B cell (primary cell): Measurements from ENCODE around the gene CYP4F22. TPM values are rescaled to one million over a fixed set of nuclear protein-coding genes. Genes with fewer than 3 reads are reported as not detected.

ENCODE experiments used
- ATAC-seq: fragments of 200-7000 bp; cut with Tn5 transposase; one replicate; pipeline ENCODE4 v1.10.0; 2021; ENCODE audit warnings: low read depth, mild to moderate bottlenecking, moderate number of reproducible peaks, moderate library complexity
- CTCF ChIA-PET: fragments of 350-600 bp; sonication (Branson Sonifier 250); formaldehyde crosslinking; loops from one replicate; lab custom pipeline; 2021; ENCODE audit warnings: antibody characterized with exemption, inconsistent platforms; lab: Charles Lee
- POLR2A ChIA-PET: fragments of 350-600 bp; sonication (Branson Sonifier 250); formaldehyde crosslinking; loops from one replicate; lab custom pipeline; 2021; ENCODE audit warnings: antibody characterized with exemption; lab: Charles Lee
- DNase-seq: peaks from one replicate; pipeline ENCODE4 v3.0.0; 2013
- H2AFZ ChIP-seq: 2 replicates; pipeline ENCODE4 v1.6.1; 2012; ENCODE audit warnings: mild to moderate bottlenecking, low read depth, low read length; ENCODE audit not compliant: insufficient read depth, poor library complexity, severe bottlenecking
- H3K27ac ChIP-seq, 2 donors: 1 replicate in 1 of 2; 2 replicates in 1 of 2; pipeline ENCODE4 v1.5.1; 2012 to 2013; ENCODE audit warnings: low read length in 2 of 2, mild to moderate bottlenecking in 2 of 2, moderate library complexity in 1 of 2
- H3K27me3 ChIP-seq, 4 experiments: fragments of 200-600 bp in 1 of 4; sonication (generic) in 1 of 4; replicated peaks in 1 of 4; 1 replicate in 2 of 4; 2 replicates in 2 of 4; pipeline versions ENCODE4 v1.6.1 to v1.7.0; 2013 to 2016; ENCODE audit warnings: low read length in 3 of 4, mild to moderate bottlenecking in 2 of 4, mixed read lengths in 1 of 4, moderate library complexity in 1 of 4; ENCODE audit not compliant: insufficient read depth in 4 of 4, control insufficient read depth in 3 of 4; ENCODE audit errors: control extremely low read depth in 1 of 4
- H3K36me3 ChIP-seq, 2 experiments: replicated peaks in 1 of 2; 1 replicate in 1 of 2; 2 replicates in 1 of 2; pipeline versions ENCODE4 v1.6.1 to v1.7.1; 2013; ENCODE audit warnings: low read length in 1 of 2; ENCODE audit not compliant: insufficient read depth in 2 of 2, control insufficient read depth in 1 of 2; ENCODE audit errors: control extremely low read depth in 1 of 2, extremely low read depth in 1 of 2
- H3K4me1 ChIP-seq, 2 donors: fragments of 200-600 bp in 1 of 2; sonication (generic) in 1 of 2; 1 replicate in 1 of 2; 2 replicates in 1 of 2; pipeline versions ENCODE4 v1.5.1 to v1.6.1; 2013 to 2017; ENCODE audit warnings: low read length in 2 of 2; ENCODE audit not compliant: control insufficient read depth in 2 of 2, insufficient read depth in 2 of 2
- H3K4me2 ChIP-seq: replicated peaks from 2 replicates; pipeline ENCODE3; 2012; ENCODE audit warnings: mild to moderate bottlenecking, low read depth, low read length; ENCODE audit not compliant: poor library complexity, severe bottlenecking
- H3K4me3 ChIP-seq, 5 experiments: fragments of 200-600 bp in 1 of 5; sonication (generic) in 1 of 5; 1 replicate in 3 of 5; 2 replicates in 2 of 5; pipeline versions ENCODE4 v1.5.1 to v1.7.0; 2011 to 2016; ENCODE audit warnings: low read length in 4 of 5, mild to moderate bottlenecking in 4 of 5, low read depth in 2 of 5, control low read depth in 1 of 5, moderate library complexity in 1 of 5; ENCODE audit not compliant: insufficient read depth in 1 of 5; ENCODE audit errors: control extremely low read depth in 1 of 5, extremely low read depth in 1 of 5
- H3K79me2 ChIP-seq: fragments of 200-600 bp; sonication (generic); one replicate; pipeline ENCODE4 v1.6.0; 2016; ENCODE audit warnings: low read length; ENCODE audit not compliant: control insufficient read depth, insufficient read depth
- H3K9ac ChIP-seq: fragments of 200-600 bp; sonication (generic); 2 replicates; pipeline ENCODE4 v1.6.1; 2017; ENCODE audit warnings: mild to moderate bottlenecking, low read length, moderate library complexity
- H3K9me3 ChIP-seq, 3 donors: one replicate each; pipeline versions ENCODE4 v1.6.1 to v1.7.1; 2013; ENCODE audit warnings: low read length in 2 of 3; ENCODE audit not compliant: control insufficient read depth in 2 of 3, insufficient read depth in 1 of 3; ENCODE audit errors: control extremely low read depth in 1 of 3
- H4K20me1 ChIP-seq: 2 replicates; pipeline ENCODE4 v1.6.0; 2012; ENCODE audit warnings: mild to moderate bottlenecking, low read length; ENCODE audit not compliant: insufficient read depth, control insufficient read depth, poor library complexity, severe bottlenecking
- H3K27ac Mint-ChIP-seq: one replicate; pipeline ENCODE4 v1.8.0; 2021; ENCODE audit warnings: mixed read lengths
- H3K27me3 Mint-ChIP-seq: one replicate; pipeline ENCODE4 v1.8.0; 2021; ENCODE audit warnings: mixed read lengths
- H3K4me1 Mint-ChIP-seq: one replicate; pipeline ENCODE4 v1.8.0; 2021; ENCODE audit warnings: mixed read lengths
- H3K4me3 Mint-ChIP-seq: one replicate; pipeline ENCODE4 v1.8.0; 2021; ENCODE audit warnings: mixed read lengths
- H3K9me3 Mint-ChIP-seq: one replicate; pipeline ENCODE4 v1.8.0; 2022; ENCODE audit warnings: mixed read lengths; ENCODE audit not compliant: insufficient read depth
- CTCF ChIP-seq: fragments of 200-600 bp; IDR thresholded peaks from one replicate; pipeline ENCODE4 v1.8.0; 2022; ENCODE audit warnings: antibody characterized with exemption, mild to moderate bottlenecking
- EZH2 ChIP-seq: IDR thresholded peaks from 2 replicates; pipeline ENCODE4 v1.6.1; 2012; ENCODE audit warnings: borderline replicate concordance, low read depth, mild to moderate bottlenecking, moderate library complexity, low read length; ENCODE audit not compliant: insufficient read depth, poor library complexity, severe bottlenecking
- WGBS: methylation state at CpG from one replicate; pipeline ENCODE4 v1.1.5; 2013; ENCODE audit warnings: missing lambda C conversion rate; ENCODE audit not compliant: insufficient coverage; 5-methylcytosine and 5-hydroxymethylcytosine counted together
- intact Hi-C: fragments of 100-400 bp; cut with micrococcal nuclease; formaldehyde crosslinking; loops from one replicate; pipeline ENCODE4 v1.10.0; 2022
- polyA plus RNA-seq: library from polyadenylated mRNA; depleted of rRNA; stranded (reverse); fragments of >200 nt; gene quantifications from 2 replicates; pipeline ENCODE4 v1.2.3, GENCODE V29; 2012
- total RNA-seq, 2 donors: library from RNA; stranded (reverse); fragments of 120-200 nt in 1 of 2; gene quantifications; 1 replicate in 1 of 2; 2 replicates in 1 of 2; pipeline versions ENCODE4 v1.2.3 to v1.2.4, GENCODE V29; 2013 to 2022

Gene CYP4F22
- total and polyA plus RNA-seq, 2 donors (not counting 1 experiment from before 2014, with no cell fraction given): 0.03 TPM; not detected in 1

GRCh38 chr19:15466851-15467733 lies 41.2 kb upstream of the CYP4F22 start:
- Mint-ChIP-seq H3K27me3 (peaks cover 19% of the 10 kb centered on the region), H3K4me1 (peaks cover 48% of the 10 kb centered on the region), H3K27ac (peak overlapping the region; percentile 68), H3K4me3 (peak overlapping the region; percentile 47), H3K9me3 (no peaks in the 10 kb centered on the region)
- H3K27me3 ChIP-seq: peaks cover 0 to 24% (median 8%) of the 10 kb centered on the region in 4 experiments
- peaks cover 9% of the 10 kb centered on the region for H4K20me1 ChIP-seq
- H3K4me3 ChIP-seq: no peak overlapping the region
- intact Hi-C loops: no loop called here
- H3K79me2 ChIP-seq: peaks cover 53% of the 10 kb centered on the region
- CTCF ChIA-PET: interaction anchor here (0.6 to 2.3 kb wide), 5 partner anchors 17 to 95 kb away, joined by 3 to 10 read pairs (median 3); partner anchors contain the start of genes AKAP8L and WIZ
- peaks cover 0 to 8% (median 0%) of the 10 kb centered on the region in 3 donors for H3K9me3 ChIP-seq
- H2AFZ ChIP-seq: no peak overlapping the region
- H3K27ac ChIP-seq: no peak overlapping the region
- WGBS: 15% methylated on average over 5 of the region's 8 CpGs
- ATAC-seq: no peak
- POLR2A ChIA-PET: interaction anchor here (0.7 kb wide), 2 partner anchors 44 to 93 kb away, joined by 4 read pairs; no protein-coding TSS in a partner anchor
- H3K36me3 ChIP-seq: peaks cover 0 to 2% of the 10 kb centered on the region in 2 experiments
- no peak overlapping the region for H3K9ac ChIP-seq
- TF ChIP-seq EZH2: no peak
- peaks cover 41 to 53% of the 10 kb centered on the region in 2 donors for H3K4me1 ChIP-seq
- H3K4me2 ChIP-seq: peak overlapping the region; percentile 25
- no peak for DNase-seq

- POLR2A ChIA-PET: interaction anchor here (0.6 to 0.7 kb wide), 2 partner anchors 32 to 44 kb away, joined by 4 read pairs; no protein-coding TSS in a partner anchor
- no peak overlapping the region for H2AFZ ChIP-seq
- H3K9ac ChIP-seq: no peak overlapping the region
- H3K4me3 ChIP-seq: no peak overlapping the region
- peaks cover 47% of the 10 kb centered on the region for H3K79me2 ChIP-seq
- H3K27me3 Mint-ChIP-seq: peaks cover 22% of the 10 kb centered on the region
- H3K4me2 ChIP-seq: no peak overlapping the region
- peaks cover 0 to 8% (median 0%) of the 10 kb centered on the region in 3 donors for H3K9me3 ChIP-seq
- H3K4me1 ChIP-seq: peaks cover 37 to 47% of the 10 kb centered on the region in 2 donors
- H3K36me3 ChIP-seq: no peaks in the 10 kb centered on the region
- ATAC-seq (no peak), DNase-seq (no peak)
- peaks cover 0 to 24% (median 8%) of the 10 kb centered on the region in 4 experiments for H3K27me3 ChIP-seq
- TF ChIP-seq EZH2 (no peak), CTCF (no peak)
- CTCF ChIA-PET: interaction anchor here (1.2 to 2.3 kb wide), 3 partner anchors 18 to 87 kb away, joined by 3 to 10 read pairs (median 5); partner anchors contain the start of genes AKAP8L and WIZ
- H3K9me3 Mint-ChIP-seq: no peaks in the 10 kb centered on the region
- WGBS: 66% methylated on average over 3 of the region's 6 CpGs
- peaks cover 45% of the 10 kb centered on the region for H3K4me1 Mint-ChIP-seq
- peak overlapping the region; percentile 15 for H3K27ac Mint-ChIP-seq
- intact Hi-C loops: no loop called here
- no peak overlapping the region for H3K27ac ChIP-seq
- peaks cover 9% of the 10 kb centered on the region for H4K20me1 ChIP-seq
- no peak overlapping the region for H3K4me3 Mint-ChIP-seq
These were observed 40.6 kb upstream of the CYP4F22 start for GRCh38 chr19:15467734-15468214.
